ENCODE results near the gene FCHO2. TPM values are rescaled to one million over a fixed set of nuclear protein-coding genes. Genes with fewer than 3 reads are reported as not detected.

FCHO2 gene
- total and polyA plus RNA-seq, 2 donors (not counting 3 experiments of a cell fraction or from before 2014, with no cell fraction given): 12.0 to 25.2 TPM

- no TSS peak for BruUV-seq (replicated peaks)
- intact Hi-C loops (cut with micrococcal nuclease): no loop called here
Measured at GRCh38 chr5:73031839-73032238, 76.0 kb downstream of the FCHO2 start.

More at GRCh38 chr5:73031839-73032238, 76.0 kb downstream of the FCHO2 start:
- Histone ChIP-seq H3K4me2 (ENCODE audit: insufficient read depth, low read length) (no peak overlapping the region), H3K9me1 (replicated peaks; ENCODE audit: control insufficient read depth, extremely low read depth, insufficient read depth, low read length) (peaks cover 2% of the 10 kb centered on the region), H3K27me3 (ENCODE audit: control insufficient read depth in 2 of 2, insufficient read depth in 2 of 2, low read length in 2 of 2) (no peaks in the 10 kb centered on the region), H3K36me3 (ENCODE audit: control insufficient read depth in 2 of 2, extremely low read depth in 1 of 2, insufficient read depth in 2 of 2, low read length in 2 of 2) (no peaks in the 10 kb centered on the region), H3K4me3 (replicated peaks in 1 of 3; ENCODE audit: insufficient read depth in 1 of 3, low read depth in 1 of 3, low read length in 3 of 3) (no peak overlapping the region), H4K20me1 (replicated peaks; ENCODE audit: control insufficient read depth, extremely low read depth, insufficient read depth, low read length) (no peaks in the 10 kb centered on the region), H3K27ac (ENCODE audit: insufficient read depth, low read depth, low read length) (no peak overlapping the region), H3K79me2 (ENCODE audit: control insufficient read depth, insufficient read depth, low read length) (no peaks in the 10 kb centered on the region), H2AFZ (ENCODE audit: low read depth, low read length) (no peak overlapping the region), H3K9me3 (replicated peaks; ENCODE audit: control insufficient read depth, insufficient read depth, low read length) (no peaks in the 10 kb centered on the region), H3K9ac (replicated peaks; ENCODE audit: extremely low read depth, insufficient read depth, low read length) (no peak overlapping the region), H3K4me1 (ENCODE audit: control insufficient read depth, extremely low read depth, insufficient read depth, low read length) (peaks cover 16% of the 10 kb centered on the region)
- POLR2A ChIA-PET: no interaction called here
- dilution Hi-C loops (cut with MboI; ENCODE audit: extremely low pct_ligation_motif_present, low sequenced_read_pairs): no loop called here
- TF ChIP-seq MYC (IDR thresholded peaks at IDR 0.05; ENCODE audit: low read depth, low read length): no peak
- TF ChIP-seq GATA2 (IDR thresholded peaks at IDR 0.05; ENCODE audit: insufficient read depth, insufficient read length, low read depth, low read length): no peak
- no peak for TF ChIP-seq CTCF (IDR thresholded peaks at IDR 0.05; ENCODE audit: extremely low read depth in 1 of 2, insufficient read depth in 1 of 2, low read depth in 1 of 2, low read length in 2 of 2)
- no peak for TF ChIP-seq POLR2AphosphoS5 (IDR thresholded peaks at IDR 0.05; ENCODE audit: insufficient read depth, low read depth, low read length)
- TF ChIP-seq FOS (IDR thresholded peaks at IDR 0.05; ENCODE audit: borderline replicate concordance, insufficient read depth, low read length): no peak
- no peak for TF ChIP-seq MAX (IDR thresholded peaks at IDR 0.05; ENCODE audit: insufficient read depth, insufficient read length)
- TF ChIP-seq EZH2 (IDR thresholded peaks at IDR 0.05; ENCODE audit: borderline replicate concordance, low read depth, low read length, severe bottlenecking): no peak
- CTCF ChIA-PET: interaction anchor here (1.1 kb wide), 1 partner anchor 10 kb away, joined by 3 read pairs; no protein-coding TSS in a partner anchor
- FAIRE-seq (no peak), DNase-seq (ENCODE audit: low read depth, low spot score) (peak; percentile 54)
